CMK (cell line): ENCODE measurements around the gene FNBP1L.
"Not testable (repeated sequence)": the region's sequence is repeated elsewhere in the genome, so short reads cannot be mapped to it uniquely, and the experiment has no call there.

Source experiments
- DNase-seq: peaks from one replicate; pipeline ENCODE4 v3.0.0-alpha.2; 2010; ENCODE audit warnings: low read depth

Gene FNBP1L

DNA sequence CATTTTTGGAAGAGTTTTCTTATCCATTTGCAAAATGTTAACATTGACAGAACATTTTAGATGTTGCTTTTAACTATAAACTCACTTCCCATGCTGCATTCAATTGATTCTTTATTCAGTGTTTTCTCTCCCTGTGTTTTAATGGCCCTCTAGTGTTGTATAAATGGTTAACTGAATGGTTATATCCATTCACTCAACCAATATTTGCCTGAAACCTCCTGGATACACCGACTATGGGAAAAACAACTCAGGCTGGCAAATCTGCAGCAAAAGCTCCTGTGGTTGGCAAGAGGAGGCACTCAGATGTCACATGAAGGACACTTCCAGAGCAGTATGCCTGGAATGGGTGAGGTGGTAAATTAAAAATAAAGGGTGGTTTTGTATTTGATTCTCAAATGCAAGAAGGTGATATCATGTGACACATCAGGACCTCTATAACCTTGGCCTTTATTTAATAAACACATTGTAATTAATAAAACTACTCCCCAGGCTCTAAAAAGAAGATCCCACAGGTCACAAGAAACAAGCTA lies 126.1 kb downstream of the FNBP1L start:
- no peak for DNase-seq

- DNase-seq: no peak
Measured at GRCh38 chr1:93574511-93574910, 126.6 kb downstream of the FNBP1L start.

GRCh38 chr1:93574991-93575390 lies 127.1 kb downstream of the FNBP1L start:
- DNase-seq: no peak

DNA sequence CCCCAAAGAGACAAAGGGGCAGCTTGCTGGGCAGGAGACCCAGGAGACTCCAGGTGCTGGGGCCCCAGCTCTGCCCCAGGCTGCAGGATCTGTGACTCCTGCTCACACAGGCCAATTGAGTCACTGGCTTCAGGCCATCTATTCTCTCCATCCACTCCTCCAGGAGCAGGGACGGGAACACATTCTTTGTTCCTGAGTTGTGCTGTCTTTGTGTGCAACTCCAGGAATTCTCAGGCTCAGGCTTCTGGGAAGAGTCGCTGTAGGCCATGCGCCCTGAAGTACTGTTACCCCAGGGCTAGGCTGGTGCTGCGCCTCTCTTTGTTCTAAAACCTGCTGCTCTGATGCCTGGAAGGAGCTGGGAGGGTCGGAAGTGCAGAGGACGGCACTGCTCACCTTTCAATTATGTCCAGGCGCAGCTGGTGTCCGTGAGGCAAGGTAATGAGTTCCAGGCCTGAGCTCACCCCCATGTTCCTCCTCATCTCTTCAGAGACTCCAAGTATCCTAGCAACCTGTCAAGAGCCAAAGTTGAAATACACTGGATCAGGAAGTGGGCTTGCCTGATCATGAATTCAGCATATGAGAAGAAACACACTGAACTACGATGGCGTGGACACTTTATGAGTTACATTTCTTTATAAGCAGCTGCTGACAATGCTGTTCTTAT lies 127.8 kb downstream of the FNBP1L start:
- DNase-seq: no peak

GRCh38 chr1:93576346-93576745 lies 128.4 kb downstream of the FNBP1L start:
- no peak for DNase-seq

DNA sequence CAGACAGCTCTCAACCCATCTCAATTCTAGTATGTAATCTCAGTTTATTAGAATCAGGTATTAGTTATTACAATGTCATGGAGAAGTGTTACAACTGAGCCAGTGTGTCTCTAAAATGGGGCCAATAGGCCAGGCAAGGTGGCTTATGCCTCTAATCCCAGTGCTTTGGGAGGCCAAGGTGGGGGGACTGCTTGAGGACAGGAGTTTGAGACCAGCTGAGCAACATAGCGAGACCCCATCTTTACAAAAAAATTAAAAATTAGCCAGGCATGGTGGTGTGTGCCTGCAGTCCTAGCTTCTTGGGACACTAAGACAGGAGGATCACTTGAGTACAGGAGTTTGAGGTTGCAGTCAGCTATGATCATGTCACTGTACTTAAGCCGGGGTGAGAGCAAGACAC lies 128.8 kb downstream of the FNBP1L start:
- DNase-seq: no peak

- DNase-seq: no peak
Measured at GRCh38 chr1:93577536-93578432, 129.9 kb downstream of the FNBP1L start.

DNA sequence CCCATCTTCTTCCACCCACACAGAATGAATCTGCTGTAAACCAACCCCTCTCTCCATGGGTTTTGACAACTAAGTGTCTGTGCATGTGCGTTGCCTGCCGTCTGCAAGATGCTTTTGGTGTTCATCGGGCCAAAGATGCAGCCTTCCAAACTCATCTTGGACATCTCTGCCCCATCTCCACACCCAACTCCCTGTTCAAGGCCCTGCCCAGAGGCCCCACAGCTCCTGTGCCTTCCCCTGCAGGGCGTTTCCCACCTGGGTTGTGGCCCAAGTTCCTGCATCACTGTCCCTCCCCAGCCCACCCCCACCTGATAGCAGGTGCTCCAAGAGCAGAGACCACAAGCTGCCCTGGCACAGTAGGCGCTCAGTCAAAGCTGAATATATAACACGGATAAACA lies 130.5 kb downstream of the FNBP1L start:
- no peak for DNase-seq

GRCh38 chr1:93578911-93579825 lies 131.2 kb downstream of the FNBP1L start:
- DNase-seq: no peak

GRCh38 chr1:93579891-93580290 lies 132.0 kb downstream of the FNBP1L start:
- no peak for DNase-seq

DNA sequence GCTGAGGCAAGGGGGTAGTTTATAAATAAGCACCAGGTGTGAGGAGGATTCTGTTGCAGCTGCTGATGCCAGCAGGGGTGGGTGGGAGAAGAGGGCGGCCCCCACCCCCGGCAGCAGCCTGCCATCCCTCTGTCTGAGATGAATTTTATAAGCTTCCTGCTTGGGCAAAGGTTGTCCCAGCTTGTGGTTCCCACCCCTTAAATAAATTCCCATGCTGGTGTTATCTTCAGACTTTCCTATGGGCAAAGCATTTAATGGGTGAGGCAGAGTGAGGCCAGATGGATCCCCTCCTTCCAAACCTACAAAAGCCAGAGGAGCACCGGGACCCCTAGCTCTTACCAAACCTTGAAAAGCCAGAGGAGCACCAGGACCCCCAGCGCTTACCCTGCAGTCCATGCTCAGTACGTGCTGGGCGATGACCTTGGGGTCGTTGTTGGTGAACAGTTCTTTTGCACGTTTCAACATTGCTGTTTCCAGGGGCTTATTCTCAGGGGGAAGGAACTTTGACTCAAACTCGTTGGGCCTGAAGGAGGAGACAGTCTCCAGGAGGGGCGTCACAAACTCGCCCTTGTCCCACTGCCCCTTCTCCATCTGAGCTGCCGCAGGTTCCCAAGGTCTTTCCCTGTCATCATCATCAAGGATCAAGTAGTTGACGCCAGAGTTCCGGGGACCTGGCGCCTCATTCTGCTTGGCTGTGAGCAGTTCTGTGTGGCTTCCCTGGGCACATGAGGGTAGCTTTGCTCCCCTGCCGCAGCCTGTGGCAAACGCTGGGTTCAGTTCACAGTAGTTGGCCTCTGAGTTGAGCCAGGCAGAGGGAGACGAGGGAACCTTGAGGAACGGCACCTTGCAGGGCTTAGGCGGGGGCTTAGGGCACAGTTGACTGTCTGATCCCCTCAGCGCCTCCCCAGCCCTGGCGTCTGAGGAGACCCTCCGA lies 134.3 kb downstream of the FNBP1L start:
- DNase-seq: no peak

DNA sequence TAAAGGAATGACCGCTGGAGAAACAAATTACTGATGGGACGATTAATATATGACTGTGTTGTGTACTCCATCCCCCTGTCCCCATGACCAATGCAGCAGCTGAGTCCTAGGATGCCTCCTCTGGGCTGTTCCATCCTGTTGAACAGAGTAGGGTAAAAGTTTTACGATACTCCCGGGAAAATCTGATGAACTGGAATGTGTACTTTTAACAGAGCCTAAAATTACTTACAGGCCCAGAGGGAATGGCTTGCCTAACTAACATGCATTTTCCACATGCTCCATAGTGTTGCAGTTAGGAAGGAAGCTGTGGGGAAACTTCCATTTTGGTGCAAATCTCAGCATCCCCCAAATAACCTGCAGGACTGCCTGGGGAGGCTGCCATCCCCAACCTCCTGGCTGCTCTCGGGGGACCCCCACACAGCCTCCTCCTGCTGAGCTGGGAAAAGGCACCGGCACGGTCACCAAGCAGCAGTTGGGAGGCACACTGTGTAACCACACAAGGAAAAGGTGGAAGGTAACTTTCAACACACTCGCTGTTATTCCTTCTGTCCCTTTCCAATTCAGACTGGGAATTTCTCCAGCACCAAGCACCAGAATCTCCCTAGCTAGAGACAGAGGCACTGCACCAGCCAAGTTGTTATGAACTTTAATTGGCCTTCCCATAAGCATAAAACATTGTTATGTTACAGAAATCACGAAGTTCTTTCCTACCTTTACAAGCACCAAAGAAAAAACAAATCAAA lies 136.5 kb downstream of the FNBP1L start:
- no peak for DNase-seq

DNA sequence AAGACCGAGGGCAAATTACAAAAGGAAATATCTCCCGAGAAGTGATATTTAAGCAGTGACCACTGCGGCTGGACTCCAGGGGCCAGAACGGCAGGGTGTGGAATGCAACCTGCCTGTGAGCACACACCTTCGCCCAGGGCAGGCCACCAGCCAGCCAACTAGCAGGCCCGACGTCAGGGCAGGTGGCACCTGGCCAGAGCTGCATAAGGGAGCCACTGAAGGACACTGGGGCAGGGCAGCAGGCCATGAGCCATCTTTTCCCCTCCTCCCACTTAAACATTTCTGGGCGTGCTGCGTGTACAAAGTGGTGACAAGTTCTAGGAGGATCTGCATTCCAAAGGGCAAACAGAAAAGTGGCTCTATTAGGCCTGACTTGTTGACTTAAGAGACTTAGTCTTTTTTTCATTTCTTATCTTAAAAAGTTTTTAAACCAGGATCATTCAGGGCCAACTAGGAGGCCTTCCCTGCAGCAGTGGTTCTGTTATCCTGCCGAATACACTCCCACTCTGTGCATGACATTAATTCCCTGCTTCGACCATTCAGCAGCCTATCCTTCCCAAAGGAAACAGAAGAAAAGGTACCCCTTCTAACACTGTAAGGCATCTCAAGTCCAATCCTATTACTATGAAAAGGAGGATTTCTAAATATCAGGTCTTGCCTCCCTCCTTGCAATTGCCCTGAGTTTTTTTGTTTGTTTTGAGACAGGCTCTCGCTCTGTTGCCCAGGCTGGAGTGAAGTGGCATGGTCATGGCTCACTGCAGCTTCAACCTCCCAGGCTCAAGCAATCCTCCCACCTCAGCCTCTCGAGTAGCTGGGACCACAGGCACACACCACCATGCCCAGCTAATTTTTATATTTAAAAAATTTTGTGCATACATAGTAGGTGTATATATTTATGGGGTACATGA lies 137.4 kb downstream of the FNBP1L start:
- no peak for DNase-seq

DNA sequence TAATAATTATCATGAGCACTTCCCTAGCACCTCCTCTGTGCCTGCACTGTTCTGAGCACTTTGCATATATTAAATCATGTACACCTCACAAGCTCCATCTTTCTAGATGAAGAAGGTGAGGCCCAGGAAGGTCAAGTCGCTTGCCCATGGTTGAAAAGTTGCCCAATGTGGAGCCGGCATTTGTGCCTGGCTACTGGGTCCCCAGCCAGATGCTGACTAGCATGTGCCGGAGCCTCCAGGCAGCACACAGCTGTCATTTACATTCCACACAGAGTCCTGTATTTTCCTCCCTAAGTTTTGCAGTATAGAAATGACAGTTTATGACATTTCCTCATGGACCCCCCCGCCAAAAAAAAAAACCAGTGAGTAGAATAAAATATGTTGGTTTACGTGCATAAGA lies 139.4 kb downstream of the FNBP1L start:
- DNase-seq: no peak

GRCh38 chr1:93588206-93588605 lies 140.3 kb downstream of the FNBP1L start:
- DNase-seq: no peak

DNA sequence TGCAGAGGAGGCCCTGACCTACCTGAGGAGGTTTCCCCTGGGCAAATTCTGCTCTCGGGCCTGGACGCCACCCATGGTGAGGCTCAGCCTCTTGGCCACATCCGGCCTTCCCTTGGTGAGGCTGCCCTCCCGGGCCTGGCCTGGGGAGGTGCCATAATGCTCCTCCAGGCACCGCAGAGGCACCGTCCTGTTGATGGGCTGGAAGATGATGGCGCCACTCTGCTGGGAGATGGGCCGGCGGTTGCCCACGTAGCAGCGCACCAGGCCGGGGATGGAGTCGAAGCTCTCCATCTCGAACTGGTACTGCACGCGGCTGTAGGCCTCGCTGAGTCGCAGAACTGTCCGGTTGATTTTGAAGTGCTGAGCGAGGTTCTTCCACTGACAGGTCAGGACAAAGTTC lies 141.0 kb downstream of the FNBP1L start:
- no peak for DNase-seq

DNA sequence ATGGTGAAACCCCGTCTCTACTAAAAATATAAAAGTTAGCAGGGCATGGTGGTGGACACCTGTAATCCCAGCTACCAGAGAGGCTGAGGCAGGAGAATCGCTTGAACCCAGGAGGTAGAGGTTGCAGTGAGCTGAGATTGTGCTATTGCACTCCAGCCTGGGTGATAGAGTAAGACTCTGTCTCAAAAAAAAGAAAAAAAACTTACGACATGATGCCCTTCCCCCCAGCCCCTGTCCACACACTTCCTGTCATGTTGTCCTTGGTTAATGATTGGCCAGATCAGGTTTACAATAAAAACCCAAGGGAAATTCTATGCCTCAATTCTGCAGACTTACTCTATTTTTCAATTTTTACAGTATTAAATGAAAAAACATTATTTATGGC lies 143.4 kb downstream of the FNBP1L start:
- not testable (repeated sequence) for DNase-seq

DNA sequence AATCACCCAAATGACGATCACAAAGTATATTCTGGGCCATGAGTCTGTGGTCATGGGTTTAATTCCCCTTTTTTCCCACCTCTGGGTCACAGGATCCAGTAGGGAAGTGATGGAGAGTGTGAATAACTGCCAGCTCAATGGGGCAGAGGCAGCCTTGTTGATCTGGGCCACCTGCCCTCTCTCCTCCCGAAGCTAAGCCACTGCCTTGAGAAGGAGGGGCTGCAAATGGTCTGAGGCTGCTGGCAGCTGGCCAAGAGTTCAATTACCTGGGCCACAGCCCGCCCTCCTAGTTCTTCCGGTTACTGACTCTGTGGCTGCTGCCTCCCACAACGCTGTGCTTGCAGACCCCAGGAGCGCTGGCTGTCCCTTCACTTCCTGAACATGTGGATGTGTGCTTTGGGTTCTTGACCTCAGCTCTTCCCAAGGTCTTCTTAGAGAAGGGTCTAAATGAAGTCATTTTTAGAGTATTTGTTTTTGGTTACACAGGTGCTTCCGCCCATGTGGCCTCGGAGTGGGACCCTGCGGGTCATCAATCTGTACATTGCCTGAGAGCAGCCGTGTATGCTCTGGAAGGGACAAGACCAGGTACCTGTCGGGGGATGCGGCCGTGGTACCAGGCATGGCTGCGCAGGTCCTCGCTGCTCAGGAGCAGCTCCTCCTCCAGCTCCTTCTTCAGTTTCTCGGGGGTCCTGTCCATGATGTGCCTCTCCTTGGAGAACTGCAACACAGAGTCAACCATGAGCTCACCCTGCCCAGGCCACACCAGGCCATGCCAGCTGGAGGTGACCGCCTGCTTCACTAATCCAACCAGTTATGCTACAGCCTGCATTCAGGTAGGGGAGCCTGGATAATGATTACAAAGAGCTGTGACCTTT lies 144.0 kb downstream of the FNBP1L start:
- DNase-seq: no peak
